GM12892 (cell line): ENCODE measurements around the gene RNFT2.

Source experiments
- DNase-seq: peaks from one replicate; pipeline ENCODE4 v3.0.0; 2011; ENCODE audit not compliant: insufficient read length
- FAIRE-seq: peaks from 2 replicates; lab custom pipeline; 2011; peaks lifted over from hg19 to GRCh38; lab: Jason Lieb, UNC
- POLR2A ChIP-seq: IDR thresholded peaks from 2 replicates; pipeline ENCODE4 v1.6.1; 2011; ENCODE audit warnings: low read depth, low read length, control low read depth
- POLR2AphosphoS5 ChIP-seq: IDR thresholded peaks from 2 replicates; pipeline ENCODE4 v1.6.1; 2011; ENCODE audit warnings: low read depth, low read length, control low read depth
- TAF1 ChIP-seq: IDR thresholded peaks from 2 replicates; pipeline ENCODE4 v1.6.1; 2011; ENCODE audit warnings: low read depth, mild to moderate bottlenecking, control low read depth, low read length, borderline replicate concordance

Gene RNFT2

GRCh38 chr12:116821291-116821690 lies 83.2 kb downstream of the RNFT2 start:
- FAIRE-seq = no peak
- TF ChIP-seq POLR2AphosphoS5 (no peak), TAF1 (no peak), POLR2A (no peak)

GRCh38 chr12:116827432-116827831 lies 89.3 kb downstream of the RNFT2 start:
- FAIRE-seq (no peak), DNase-seq (no peak)
- TF ChIP-seq POLR2AphosphoS5 (no peak), TAF1 (no peak), POLR2A (no peak)

More at GRCh38 chr12:116821291-116821690, 83.2 kb downstream of the RNFT2 start:
- no peak for DNase-seq

- DNase-seq = no peak
- no peak for FAIRE-seq
- TF ChIP-seq TAF1 = no peak
- TF ChIP-seq POLR2AphosphoS5 = no peak
- no peak for TF ChIP-seq POLR2A
These were observed 94.2 kb downstream of the RNFT2 start for GRCh38 chr12:116832353-116832752.

- DNase-seq (no peak), FAIRE-seq (no peak)
- TF ChIP-seq TAF1 (no peak), POLR2AphosphoS5 (no peak), POLR2A (no peak)
These were observed 95.4 kb downstream of the RNFT2 start for GRCh38 chr12:116833474-116833873.

- TF ChIP-seq POLR2A (no peak), TAF1 (no peak), POLR2AphosphoS5 (no peak)
- no peak for DNase-seq
- no peak for FAIRE-seq
These were observed 97.4 kb downstream of the RNFT2 start for GRCh38 chr12:116835484-116835883.

- DNase-seq (no peak), FAIRE-seq (no peak)
- TF ChIP-seq POLR2A (no peak), POLR2AphosphoS5 (no peak), TAF1 (no peak)
These were observed 99.0 kb downstream of the RNFT2 start for GRCh38 chr12:116837097-116837496.

- TF ChIP-seq POLR2A (no peak), POLR2AphosphoS5 (no peak), TAF1 (no peak)
These were observed 100.2 kb downstream of the RNFT2 start for GRCh38 chr12:116838365-116838764.

GRCh38 chr12:116839287-116839830 lies 101.2 kb downstream of the RNFT2 start:
- DNase-seq (no peak), FAIRE-seq (no peak)
- TF ChIP-seq POLR2A = no peak
- TF ChIP-seq TAF1 = no peak
- TF ChIP-seq POLR2AphosphoS5 = no peak

More at GRCh38 chr12:116838365-116838764, 100.2 kb downstream of the RNFT2 start:
- FAIRE-seq (no peak), DNase-seq (no peak)

- DNase-seq (no peak), FAIRE-seq (no peak)
- TF ChIP-seq TAF1 (no peak), POLR2A (no peak), POLR2AphosphoS5 (no peak)
These were observed 105.0 kb downstream of the RNFT2 start for GRCh38 chr12:116843085-116843484.

- TF ChIP-seq POLR2A (no peak), POLR2AphosphoS5 (no peak), TAF1 (no peak)
- DNase-seq (no peak), FAIRE-seq (no peak)
These were observed 111.1 kb downstream of the RNFT2 start for GRCh38 chr12:116849216-116849615.

- FAIRE-seq (no peak), DNase-seq (no peak)
- TF ChIP-seq POLR2AphosphoS5 (no peak), TAF1 (no peak), POLR2A (no peak)
These were observed 114.2 kb downstream of the RNFT2 start for GRCh38 chr12:116852303-116852702.

- no peak for TF ChIP-seq TAF1
- no peak for TF ChIP-seq POLR2A
- no peak for DNase-seq
- no peak for FAIRE-seq
These were observed 115.4 kb downstream of the RNFT2 start for GRCh38 chr12:116853507-116853906.
